Subcutaneous adipose tissue (tissue), 4 donors: Measurements from ENCODE around the gene TRAM2. TPM values are rescaled to one million over a fixed set of nuclear protein-coding genes. Genes with fewer than 3 reads are reported as not detected.

Experiments used
- CTCF ChIP-seq: fragments of 450-650 bp; IDR thresholded peaks from one replicate; pipeline ENCODE4 v1.5.1; 2016; ENCODE audit warnings: low read depth, mild to moderate bottlenecking, control low read depth, antibody characterized with exemption, moderate library complexity
- total RNA-seq, 4 donors: library from RNA; depleted of rRNA; stranded (reverse); fragments of >200 nt; gene quantifications; one replicate each; pipeline ENCODE4 v1.1.0, GENCODE V29; 2016

The TRAM2 gene
- total RNA-seq, 4 donors from 2014 or later, result 18.3 to 39.1 (median 27.6) TPM

GRCh38 chr6:52534363-52534762, 42.5 kb downstream of the TRAM2 start:
- TF ChIP-seq CTCF, result no peak

- TF ChIP-seq CTCF, result no peak
Observed at GRCh38 chr6:52533491-52533890, 43.4 kb downstream of the TRAM2 start.

- no peak for TF ChIP-seq CTCF
Observed at GRCh38 chr6:52532457-52532856, 44.4 kb downstream of the TRAM2 start.

- TF ChIP-seq CTCF, result no peak
Observed at GRCh38 chr6:52531834-52532233, 45.0 kb downstream of the TRAM2 start.

GRCh38 chr6:52531396-52531795, 45.5 kb downstream of the TRAM2 start:
- no peak for TF ChIP-seq CTCF

- TF ChIP-seq CTCF, result no peak
Observed at GRCh38 chr6:52530351-52530750, 46.5 kb downstream of the TRAM2 start.

GRCh38 chr6:52529311-52529710, 47.5 kb downstream of the TRAM2 start:
- TF ChIP-seq CTCF, result no peak

GRCh38 chr6:52527436-52527835, 49.4 kb downstream of the TRAM2 start:
- no peak for TF ChIP-seq CTCF
